ENCODE results near the gene IDE.
"Not testable (repeated sequence)": the region's sequence is repeated elsewhere in the genome, so short reads cannot be mapped to it uniquely, and the experiment has no call there.

Gene IDE

GRCh38 chr10:92407305-92408016 is 166.4 kb downstream of the IDE start:
- DNase-seq (ENCODE audit: extremely low read depth, insufficient read length), result no peak
- Histone ChIP-seq H3K4me3 (replicated peaks; ENCODE audit: low read depth, low read length) (no peak overlapping the region), H3K27me3 (replicated peaks; ENCODE audit: control insufficient read depth, insufficient read depth, low read length) (no peaks in the 10 kb centered on the region; the same call in 1 of the 2 replicates), H3K36me3 (ENCODE audit: control insufficient read depth, insufficient read depth, low read length) (no peaks in the 10 kb centered on the region)
- no peak for TF ChIP-seq CTCF (IDR thresholded peaks at IDR 0.05; ENCODE audit: insufficient read depth, low read length, poor library complexity, severe bottlenecking)

GRCh38 chr10:92405419-92405924 is 168.4 kb downstream of the IDE start:
- H3K36me3 ChIP-seq (ENCODE audit: control insufficient read depth, insufficient read depth, low read length), result no peaks in the 10 kb centered on the region
- TF ChIP-seq CTCF (IDR thresholded peaks at IDR 0.05; ENCODE audit: insufficient read depth, low read length, poor library complexity, severe bottlenecking), result no peak
- no peaks in the 10 kb centered on the region; the same call in 1 of the 2 replicates for H3K27me3 ChIP-seq (replicated peaks; ENCODE audit: control insufficient read depth, insufficient read depth, low read length)
- no peak for DNase-seq (ENCODE audit: extremely low read depth, insufficient read length)
- H3K4me3 ChIP-seq (replicated peaks; ENCODE audit: low read depth, low read length), result no peak overlapping the region

GRCh38 chr10:92404612-92405418 is 169.1 kb downstream of the IDE start:
- no peak overlapping the region for H3K4me3 ChIP-seq (replicated peaks; ENCODE audit: low read depth, low read length)
- no peak for DNase-seq (ENCODE audit: extremely low read depth, insufficient read length)
- no peaks in the 10 kb centered on the region; the same call in 1 of the 2 replicates for H3K27me3 ChIP-seq (replicated peaks; ENCODE audit: control insufficient read depth, insufficient read depth, low read length)
- H3K36me3 ChIP-seq (ENCODE audit: control insufficient read depth, insufficient read depth, low read length), result no peaks in the 10 kb centered on the region
- no peak for TF ChIP-seq CTCF (IDR thresholded peaks at IDR 0.05; ENCODE audit: insufficient read depth, low read length, poor library complexity, severe bottlenecking)

GRCh38 chr10:92402234-92402633 is 171.7 kb downstream of the IDE start:
- H3K4me3 ChIP-seq (replicated peaks; ENCODE audit: low read depth, low read length); H3K27me3 ChIP-seq (replicated peaks; ENCODE audit: control insufficient read depth, insufficient read depth, low read length); H3K36me3 ChIP-seq (ENCODE audit: control insufficient read depth, insufficient read depth, low read length); DNase-seq (ENCODE audit: extremely low read depth, insufficient read length): not testable (repeated sequence)

All from GM06990 (cell line).